Measurements from ENCODE around the gene SOAT2.

Gene SOAT2

DNA sequence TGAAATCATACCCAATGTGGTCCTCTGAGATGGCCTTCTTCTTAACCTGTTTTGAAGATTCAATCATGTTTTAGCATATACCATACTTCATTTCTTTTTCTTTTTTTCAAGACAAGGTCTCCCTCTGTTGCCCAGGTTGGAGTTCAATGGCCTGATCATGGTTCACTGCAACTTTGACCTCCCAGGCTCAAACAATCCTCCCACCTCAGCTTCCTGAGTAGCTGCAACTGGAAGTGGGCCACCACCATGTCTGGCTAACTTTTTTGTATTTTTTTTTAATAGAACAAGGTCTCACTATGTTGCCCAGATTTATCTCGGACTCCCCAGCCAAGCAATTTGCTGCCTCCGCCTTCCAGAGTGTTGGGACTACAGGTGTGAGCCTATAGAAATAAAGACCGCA is 30.4 kb downstream of the SOAT2 start:
- Histone ChIP-seq H3K27ac (no peak overlapping the region), H3K4me2 (no peak overlapping the region), H3K36me3 (no peaks in the 10 kb centered on the region), H3K27me3 (no peaks in the 10 kb centered on the region), H3K9me3 (peaks cover 8% of the 10 kb centered on the region), H3K4me3 (no peak overlapping the region), H3K4me1 (no peaks in the 10 kb centered on the region), H3K9ac (no peak overlapping the region), H4K20me1 (no peaks in the 10 kb centered on the region)
- TF ChIP-seq Cebpa-rat (IDR thresholded peaks at IDR 0.05) = no peak

DNA sequence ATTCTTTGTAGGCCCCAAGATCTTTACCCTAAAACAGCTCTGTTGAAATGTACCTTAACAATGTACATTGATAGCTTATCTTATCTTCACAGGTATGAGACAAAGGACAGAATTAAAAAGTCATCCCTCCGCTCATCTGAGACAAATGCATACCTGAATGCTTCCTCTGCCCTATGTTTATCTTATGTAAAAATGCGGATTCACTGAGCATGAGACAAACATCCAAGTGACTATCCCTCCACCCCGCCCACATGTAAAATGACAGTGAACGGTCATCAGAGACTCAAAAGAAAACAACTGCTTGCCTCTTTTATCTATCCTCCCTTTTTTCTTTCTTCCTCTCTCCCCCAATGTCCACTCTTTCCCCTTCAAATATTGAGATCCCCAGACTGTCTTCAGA is 40.1 kb downstream of the SOAT2 start:
- no peak overlapping the region for H3K9ac ChIP-seq
- no peaks in the 10 kb centered on the region for H3K27me3 ChIP-seq
- no peak for TF ChIP-seq Cebpa-rat (IDR thresholded peaks at IDR 0.05)
- no peaks in the 10 kb centered on the region for H3K36me3 ChIP-seq
- H3K4me1 ChIP-seq = no peaks in the 10 kb centered on the region
- no peak overlapping the region for H3K4me2 ChIP-seq
- H3K4me3 ChIP-seq = no peak overlapping the region
- no peak overlapping the region for H3K27ac ChIP-seq
- H3K9me3 ChIP-seq = peaks cover 16% of the 10 kb centered on the region
- H4K20me1 ChIP-seq = no peaks in the 10 kb centered on the region

DNA sequence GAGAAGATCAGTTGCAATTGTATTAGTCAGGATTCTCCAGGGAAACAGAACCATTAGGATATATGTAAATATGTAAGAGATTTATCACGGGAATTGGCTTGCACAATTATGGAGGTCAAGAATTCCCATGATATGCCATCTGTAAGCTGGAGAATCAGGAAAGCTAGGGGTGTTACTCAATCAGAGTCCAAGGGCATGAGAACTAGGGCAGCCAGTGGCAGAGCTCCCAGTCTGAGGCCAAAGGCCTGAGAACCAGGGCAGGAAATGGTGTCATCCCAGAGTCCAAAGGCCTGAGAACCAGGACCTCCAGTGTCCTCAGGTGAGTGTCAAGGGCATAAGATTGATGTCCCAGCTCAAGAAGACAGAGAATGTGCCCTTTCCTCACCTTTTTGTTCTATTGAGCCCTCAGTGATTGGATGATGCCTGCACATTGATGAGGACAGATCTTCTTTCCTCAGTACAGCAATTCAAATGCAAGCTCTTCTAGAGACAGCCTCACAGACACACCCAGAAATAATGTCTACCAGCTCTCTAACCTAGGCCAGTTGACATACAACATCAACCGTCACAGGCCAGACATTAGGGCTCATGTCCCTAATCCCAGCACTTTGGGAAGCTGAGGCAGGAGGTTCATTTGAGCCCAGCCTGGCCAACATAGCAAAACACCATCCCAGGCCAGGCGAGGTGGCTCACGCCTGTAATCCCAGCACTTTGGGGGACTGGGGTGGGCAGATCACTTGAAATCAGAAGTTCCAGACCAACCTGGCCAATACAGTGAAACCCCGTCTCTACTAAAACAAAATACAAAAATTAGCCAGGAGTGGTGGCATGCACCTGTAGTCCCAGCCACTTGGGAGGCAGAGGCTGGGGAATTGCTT is 42.3 kb downstream of the SOAT2 start:
- peaks cover 6% of the 10 kb centered on the region for H3K4me1 ChIP-seq
- no peak overlapping the region for H3K4me3 ChIP-seq
- H3K9me3 ChIP-seq = no peaks in the 10 kb centered on the region
- H3K36me3 ChIP-seq = no peaks in the 10 kb centered on the region
- H3K4me2 ChIP-seq = no peak overlapping the region
- TF ChIP-seq Cebpa-rat (IDR thresholded peaks at IDR 0.05) = no peak
- no peak overlapping the region for H3K9ac ChIP-seq
- H4K20me1 ChIP-seq = no peaks in the 10 kb centered on the region
- no peak overlapping the region for H3K27ac ChIP-seq
- H3K27me3 ChIP-seq = no peaks in the 10 kb centered on the region

- Histone ChIP-seq H4K20me1 (no peaks in the 10 kb centered on the region), H3K9ac (no peak overlapping the region), H3K4me1 (peaks cover 6% of the 10 kb centered on the region), H3K27ac (no peak overlapping the region), H3K4me2 (no peak overlapping the region), H3K4me3 (no peak overlapping the region), H3K9me3 (no peaks in the 10 kb centered on the region), H3K27me3 (no peaks in the 10 kb centered on the region), H3K36me3 (no peaks in the 10 kb centered on the region)
- no peak for TF ChIP-seq Cebpa-rat (IDR thresholded peaks at IDR 0.05)
Observed at GRCh38 chr12:53147181-53147580, 43.9 kb downstream of the SOAT2 start.

GRCh38 chr12:53147653-53148052 is 44.4 kb downstream of the SOAT2 start:
- no peak overlapping the region for H3K4me3 ChIP-seq
- H3K4me1 ChIP-seq = peaks cover 6% of the 10 kb centered on the region
- H3K4me2 ChIP-seq = no peak overlapping the region
- H3K9me3 ChIP-seq = no peaks in the 10 kb centered on the region
- no peak for TF ChIP-seq Cebpa-rat (IDR thresholded peaks at IDR 0.05)
- no peak overlapping the region for H3K9ac ChIP-seq
- no peaks in the 10 kb centered on the region for H3K27me3 ChIP-seq
- H3K36me3 ChIP-seq = no peaks in the 10 kb centered on the region
- no peaks in the 10 kb centered on the region for H4K20me1 ChIP-seq
- H3K27ac ChIP-seq = no peak overlapping the region

DNA sequence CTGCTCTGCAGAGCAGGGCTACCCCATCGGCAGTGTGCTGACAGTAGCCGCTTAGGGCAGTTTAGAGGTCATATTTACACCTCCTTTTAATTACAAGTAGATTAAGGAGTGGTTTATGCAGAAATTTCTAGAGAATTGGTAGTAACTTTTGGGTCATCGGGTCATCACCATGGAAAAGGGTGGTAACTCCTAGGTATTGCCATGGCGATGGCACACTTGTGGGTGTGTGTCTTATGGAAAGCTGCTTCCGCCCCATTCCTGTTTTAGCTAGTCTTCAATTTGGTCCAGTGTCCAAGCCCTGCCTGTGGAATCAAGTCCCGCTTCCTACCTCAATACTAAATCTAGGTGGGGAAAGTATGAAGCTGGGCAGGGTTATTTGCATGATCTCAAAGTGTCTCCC is 47.8 kb downstream of the SOAT2 start:
- no peak overlapping the region for H3K4me2 ChIP-seq
- no peaks in the 10 kb centered on the region for H3K27me3 ChIP-seq
- TF ChIP-seq Cebpa-rat (IDR thresholded peaks at IDR 0.05) = no peak
- H3K9ac ChIP-seq = no peak overlapping the region
- no peaks in the 10 kb centered on the region for H3K36me3 ChIP-seq
- no peaks in the 10 kb centered on the region for H4K20me1 ChIP-seq
- H3K4me3 ChIP-seq = no peak overlapping the region
- no peak overlapping the region for H3K27ac ChIP-seq
- H3K9me3 ChIP-seq = no peaks in the 10 kb centered on the region
- H3K4me1 ChIP-seq = peaks cover 6% of the 10 kb centered on the region

GRCh38 chr12:53152390-53152789 is 49.1 kb downstream of the SOAT2 start:
- no peaks in the 10 kb centered on the region for H3K36me3 ChIP-seq
- no peak for TF ChIP-seq Cebpa-rat (IDR thresholded peaks at IDR 0.05)
- H3K4me1 ChIP-seq = peaks cover 6% of the 10 kb centered on the region

DNA sequence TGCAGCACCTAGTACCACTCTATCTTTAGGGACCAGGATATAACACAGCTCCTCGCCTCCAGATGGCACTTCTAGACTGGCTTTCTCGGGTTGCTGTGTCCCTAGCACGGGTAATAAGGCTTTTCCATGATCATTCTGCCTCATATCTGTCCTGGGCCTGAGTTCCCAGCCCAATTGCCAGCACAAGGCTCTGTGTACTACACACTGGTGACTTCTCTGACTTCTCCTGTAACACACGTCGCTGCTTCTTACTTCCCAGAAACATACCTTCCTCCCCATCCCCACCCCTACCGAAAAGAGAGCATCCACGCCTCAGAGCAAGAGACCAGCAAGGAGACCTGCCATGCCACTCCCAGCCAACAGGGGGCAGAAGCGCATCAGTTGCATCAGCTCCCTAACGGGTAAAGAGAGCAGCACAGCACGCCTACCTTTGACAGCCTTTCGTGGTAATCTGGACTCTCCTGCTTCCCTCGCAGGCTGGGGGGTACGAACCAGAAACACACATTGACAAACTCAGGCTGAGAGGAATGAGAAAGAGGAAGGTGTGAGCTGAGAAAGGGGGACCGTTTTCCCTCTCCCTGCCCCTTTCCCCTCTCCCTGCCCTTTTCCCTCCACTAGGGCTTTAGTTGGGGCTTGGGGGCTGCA is 56.0 kb downstream of the SOAT2 start:
- TF ChIP-seq Cebpa-rat (IDR thresholded peaks at IDR 0.05) = no peak
- no peaks in the 10 kb centered on the region for H3K27me3 ChIP-seq
- no peaks in the 10 kb centered on the region for H3K9me3 ChIP-seq
- H3K4me2 ChIP-seq = peak overlapping the region; percentile 27; the same call in 1 of the 2 replicates
- H4K20me1 ChIP-seq = no peaks in the 10 kb centered on the region
- peaks cover 4% of the 10 kb centered on the region; the same call in 1 of the 2 replicates for H3K4me1 ChIP-seq
- peak overlapping the region; percentile 32; the same call in 1 of the 2 replicates for H3K9ac ChIP-seq
- no peaks in the 10 kb centered on the region for H3K36me3 ChIP-seq
- H3K4me3 ChIP-seq = no peak overlapping the region
- peak overlapping the region; percentile 65 for H3K27ac ChIP-seq

More at GRCh38 chr12:53152390-53152789, 49.1 kb downstream of the SOAT2 start:
- Histone ChIP-seq H3K9me3 (no peaks in the 10 kb centered on the region), H4K20me1 (no peaks in the 10 kb centered on the region), H3K27me3 (no peaks in the 10 kb centered on the region), H3K4me3 (no peak overlapping the region), H3K27ac (no peak overlapping the region), H3K4me2 (no peak overlapping the region), H3K9ac (no peak overlapping the region)

DNA sequence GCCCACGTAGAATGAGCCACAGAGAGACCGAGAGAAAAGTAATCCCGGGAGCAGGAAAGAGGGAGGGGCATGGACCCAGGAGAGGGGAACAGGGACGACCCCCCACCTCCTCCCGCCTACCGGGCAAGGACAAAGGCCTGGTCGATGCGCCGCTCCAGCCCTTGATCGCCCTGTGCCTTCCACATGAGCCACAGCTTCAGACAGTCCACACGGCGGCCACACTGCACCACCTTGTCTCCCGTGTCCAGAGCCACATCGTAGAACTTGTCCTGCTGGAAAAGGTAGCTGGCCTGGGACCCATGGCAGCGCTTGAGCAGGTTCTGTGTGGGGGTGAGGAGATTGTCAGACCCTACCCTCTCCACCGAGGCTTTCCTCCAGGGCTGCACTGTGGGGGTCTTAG is 56.7 kb downstream of the SOAT2 start:
- H4K20me1 ChIP-seq = no peaks in the 10 kb centered on the region
- H3K4me2 ChIP-seq = no peak overlapping the region
- H3K4me1 ChIP-seq = peaks cover 4% of the 10 kb centered on the region; the same call in 1 of the 2 replicates
- no peaks in the 10 kb centered on the region for H3K27me3 ChIP-seq
- H3K9me3 ChIP-seq = no peaks in the 10 kb centered on the region
- no peak for TF ChIP-seq Cebpa-rat (IDR thresholded peaks at IDR 0.05)
- no peak overlapping the region for H3K4me3 ChIP-seq
- H3K36me3 ChIP-seq = no peaks in the 10 kb centered on the region
- H3K27ac ChIP-seq = peak overlapping the region; percentile 65
- peak overlapping the region; percentile 32; the same call in 1 of the 2 replicates for H3K9ac ChIP-seq

DNA sequence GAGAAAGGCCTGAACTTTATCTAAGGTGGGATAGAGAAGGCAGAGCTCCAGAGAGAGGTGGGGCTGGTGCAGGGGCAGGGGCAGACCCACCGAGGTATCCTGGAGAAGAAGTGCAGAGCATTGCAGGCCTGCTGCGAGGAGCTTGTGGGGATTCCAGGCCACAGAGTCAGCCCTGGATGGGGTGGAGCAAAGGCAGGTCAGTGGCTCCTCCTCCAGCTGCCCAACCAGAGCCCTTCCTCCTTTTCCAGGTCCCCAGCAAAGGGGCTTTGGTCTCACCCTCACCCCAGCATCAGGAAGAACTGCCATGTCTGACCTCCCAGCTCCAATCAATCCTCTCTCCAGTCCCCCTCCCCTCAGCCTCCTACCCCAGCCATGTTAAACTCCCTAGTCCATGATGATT is 57.4 kb downstream of the SOAT2 start:
- no peak for TF ChIP-seq Cebpa-rat (IDR thresholded peaks at IDR 0.05)
- Histone ChIP-seq H4K20me1 (no peaks in the 10 kb centered on the region), H3K36me3 (no peaks in the 10 kb centered on the region), H3K9me3 (no peaks in the 10 kb centered on the region), H3K27ac (no peak overlapping the region), H3K4me3 (no peak overlapping the region), H3K27me3 (no peaks in the 10 kb centered on the region), H3K9ac (no peak overlapping the region), H3K4me1 (peaks cover 4% of the 10 kb centered on the region; the same call in 1 of the 2 replicates), H3K4me2 (no peak overlapping the region)

Measured in BLaER1 (cell line).